Mucosa of rectum (tissue), 2 donors: ENCODE data around the gene UGT1A5.

Source experiments
- H3K27ac ChIP-seq, 2 donors: one replicate each; pipeline ENCODE4 v1.7.0; 2013; ENCODE audit warnings: inconsistent platforms in 2 of 2, low read depth in 2 of 2, low read length in 2 of 2
- H3K27me3 ChIP-seq, 2 donors: one replicate each; pipeline ENCODE4 v1.7.0; 2013; ENCODE audit warnings: low read length in 2 of 2; ENCODE audit not compliant: control insufficient read depth in 2 of 2, insufficient read depth in 2 of 2
- H3K36me3 ChIP-seq, 2 donors: one replicate each; pipeline ENCODE4 v1.7.0; 2013; ENCODE audit warnings: low read length in 2 of 2; ENCODE audit not compliant: control insufficient read depth in 2 of 2, insufficient read depth in 2 of 2
- H3K4me1 ChIP-seq, 2 donors: one replicate each; pipeline ENCODE4 v1.7.0; 2013; ENCODE audit warnings: low read length in 2 of 2, mild to moderate bottlenecking in 1 of 2; ENCODE audit not compliant: control insufficient read depth in 2 of 2, insufficient read depth in 2 of 2
- H3K4me3 ChIP-seq, 2 donors: one replicate each; pipeline ENCODE4 v1.7.0; 2013; ENCODE audit warnings: low read length in 2 of 2
- H3K9ac ChIP-seq, 2 donors: one replicate each; pipeline ENCODE4 v1.7.0; 2013; ENCODE audit warnings: low read length in 2 of 2, low read depth in 1 of 2, mild to moderate bottlenecking in 1 of 2
- H3K9me3 ChIP-seq, 2 donors: one replicate each; pipeline ENCODE4 v1.7.0; 2013; ENCODE audit warnings: low read length in 2 of 2; ENCODE audit not compliant: control insufficient read depth in 2 of 2
- donor health status: healthy.
- donor health status: Normal muscosa, but diverticular disease.

Gene UGT1A5

GRCh38 chr2:233815861-233816260, 103.2 kb downstream of the UGT1A5 start:
- H3K4me3 ChIP-seq, result no peak overlapping the region
- H3K4me1 ChIP-seq, result no peaks in the 10 kb centered on the region
- H3K27ac ChIP-seq, result no peak overlapping the region
- no peaks in the 10 kb centered on the region for H3K9me3 ChIP-seq
- H3K27me3 ChIP-seq, result peaks cover 0 to 2% of the 10 kb centered on the region in 2 donors
- H3K36me3 ChIP-seq, result no peaks in the 10 kb centered on the region
- H3K9ac ChIP-seq, result no peak overlapping the region

GRCh38 chr2:233816334-233816733, 103.6 kb downstream of the UGT1A5 start:
- Histone ChIP-seq H3K4me3 (no peak overlapping the region), H3K9me3 (no peaks in the 10 kb centered on the region), H3K36me3 (no peaks in the 10 kb centered on the region), H3K9ac (no peak overlapping the region), H3K27me3 (peaks cover 0 to 2% of the 10 kb centered on the region in 2 donors), H3K27ac (no peak overlapping the region), H3K4me1 (no peaks in the 10 kb centered on the region)

DNA sequence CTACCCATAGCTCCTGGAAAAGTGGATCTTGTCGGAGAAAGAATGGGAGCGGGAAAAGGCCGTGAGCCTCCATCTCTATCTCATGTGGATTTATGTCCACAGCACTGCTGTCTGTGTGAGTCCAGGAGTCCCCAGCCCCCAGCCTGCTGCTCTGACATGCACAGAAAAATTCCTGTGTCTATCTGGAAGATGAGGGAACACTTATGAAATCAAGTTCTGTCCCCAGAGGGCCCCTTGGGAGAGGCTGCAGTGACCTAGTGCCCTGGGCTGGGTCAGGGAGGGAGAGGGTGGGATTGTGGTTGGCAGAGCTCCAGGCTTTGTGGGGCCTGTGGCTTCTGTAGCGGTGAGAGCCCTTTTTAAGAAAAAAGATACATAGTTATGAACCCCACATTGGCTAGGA, 104.1 kb downstream of the UGT1A5 start:
- Histone ChIP-seq H3K9me3 (no peaks in the 10 kb centered on the region), H3K27ac (no peak overlapping the region), H3K27me3 (peaks cover 0 to under 1% of the 10 kb centered on the region in 2 donors), H3K9ac (no peak overlapping the region), H3K36me3 (no peaks in the 10 kb centered on the region), H3K4me1 (no peaks in the 10 kb centered on the region), H3K4me3 (no peak overlapping the region)

- Histone ChIP-seq H3K4me3 (no peak overlapping the region), H3K27me3 (no peaks in the 10 kb centered on the region), H3K27ac (no peak overlapping the region), H3K9me3 (no peaks in the 10 kb centered on the region), H3K9ac (no peak overlapping the region), H3K36me3 (no peaks in the 10 kb centered on the region), H3K4me1 (no peaks in the 10 kb centered on the region)
Measured at GRCh38 chr2:233817361-233817911, 104.7 kb downstream of the UGT1A5 start.

DNA sequence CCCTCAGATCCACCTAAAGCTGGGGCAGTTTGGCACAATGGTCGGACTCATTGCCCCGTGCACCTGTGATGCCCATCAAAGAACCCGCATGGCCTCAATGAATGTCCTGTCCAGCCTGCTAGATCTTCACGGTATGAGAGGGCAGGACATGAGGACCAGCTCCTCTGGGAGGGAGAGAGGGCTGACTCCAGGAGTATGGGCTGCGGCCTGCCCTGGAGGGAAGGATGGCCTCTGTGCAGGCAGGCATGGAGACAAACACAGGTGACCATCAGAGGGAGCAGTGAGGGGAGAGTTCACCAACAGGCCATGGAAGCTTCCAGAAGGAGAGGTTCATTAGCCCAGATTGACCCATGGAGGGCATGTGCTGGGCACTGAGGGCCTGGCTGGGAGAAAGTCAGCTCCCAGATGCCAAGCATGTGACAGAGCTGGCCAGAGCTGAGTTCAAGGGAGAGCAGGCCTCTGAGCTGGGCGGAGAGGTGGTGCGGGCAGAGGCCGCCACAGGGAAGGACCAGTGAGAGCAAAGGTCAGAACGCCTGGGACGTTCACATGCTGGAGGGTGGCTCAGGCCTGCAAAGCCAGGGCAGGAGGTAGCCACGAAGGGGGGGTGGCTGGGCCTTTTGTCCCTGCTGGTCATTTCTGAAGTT, 105.4 kb downstream of the UGT1A5 start:
- no peak overlapping the region for H3K4me3 ChIP-seq
- no peak overlapping the region for H3K27ac ChIP-seq
- H3K36me3 ChIP-seq, result no peaks in the 10 kb centered on the region
- no peaks in the 10 kb centered on the region for H3K9me3 ChIP-seq
- no peaks in the 10 kb centered on the region for H3K27me3 ChIP-seq
- no peak overlapping the region for H3K9ac ChIP-seq
- H3K4me1 ChIP-seq, result no peaks in the 10 kb centered on the region

DNA sequence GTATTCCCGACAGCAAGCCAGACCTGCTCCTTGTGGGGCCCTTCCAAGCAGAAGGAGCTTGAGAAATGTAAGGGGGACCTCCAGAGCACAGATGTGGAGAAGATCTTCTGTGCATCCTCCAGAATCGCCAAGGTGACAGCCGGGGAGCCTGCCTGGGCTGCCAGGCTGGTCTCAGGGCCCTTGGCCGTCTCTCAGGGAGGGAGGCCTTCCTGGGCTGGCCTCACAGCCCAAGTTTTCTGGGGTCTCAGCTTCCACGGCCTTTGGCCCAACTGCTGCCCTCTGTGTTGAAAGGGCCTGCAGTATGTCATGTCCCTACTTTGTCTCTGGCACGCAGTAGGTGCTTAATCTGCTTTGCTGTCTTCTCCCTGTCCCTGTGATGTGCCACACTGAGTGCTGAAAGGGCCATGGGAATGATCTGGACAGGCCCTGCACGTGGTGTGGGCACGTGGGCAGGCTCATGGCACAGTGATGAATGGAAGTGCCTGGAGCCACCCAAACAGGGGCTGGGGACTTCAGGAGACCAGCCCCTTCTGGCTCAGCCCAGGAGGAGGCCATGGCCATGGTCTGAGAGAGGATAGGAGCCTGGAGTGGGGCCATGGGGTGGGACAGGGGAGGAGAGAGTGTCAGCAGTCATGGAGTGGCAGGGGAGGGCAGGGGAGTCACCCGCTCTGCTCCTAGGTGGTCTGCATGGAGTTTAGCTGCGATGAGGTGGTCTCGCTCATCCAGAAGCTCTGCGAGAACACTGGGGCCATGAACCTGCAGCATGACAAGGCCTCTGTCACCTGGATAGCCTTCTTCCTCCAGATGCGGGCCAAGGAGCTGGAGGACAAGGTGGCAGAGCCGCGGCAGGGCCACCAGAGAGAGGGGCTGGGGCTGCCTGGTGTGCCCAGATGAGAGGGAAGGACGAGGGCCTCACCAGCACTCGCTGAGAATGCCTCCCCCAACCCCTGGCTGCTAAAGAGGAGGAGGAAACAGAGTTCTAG, 106.2 kb downstream of the UGT1A5 start:
- Histone ChIP-seq H3K4me3 (no peak overlapping the region), H3K9ac (no peak overlapping the region), H3K27ac (no peak overlapping the region), H3K36me3 (no peaks in the 10 kb centered on the region), H3K27me3 (no peaks in the 10 kb centered on the region), H3K4me1 (no peaks in the 10 kb centered on the region), H3K9me3 (no peaks in the 10 kb centered on the region)

GRCh38 chr2:233819884-233820773, 107.4 kb downstream of the UGT1A5 start:
- Histone ChIP-seq H3K27ac (no peak overlapping the region), H3K4me1 (no peaks in the 10 kb centered on the region), H3K9me3 (no peaks in the 10 kb centered on the region), H3K36me3 (no peaks in the 10 kb centered on the region), H3K27me3 (no peaks in the 10 kb centered on the region), H3K4me3 (no peak overlapping the region), H3K9ac (no peak overlapping the region)

DNA sequence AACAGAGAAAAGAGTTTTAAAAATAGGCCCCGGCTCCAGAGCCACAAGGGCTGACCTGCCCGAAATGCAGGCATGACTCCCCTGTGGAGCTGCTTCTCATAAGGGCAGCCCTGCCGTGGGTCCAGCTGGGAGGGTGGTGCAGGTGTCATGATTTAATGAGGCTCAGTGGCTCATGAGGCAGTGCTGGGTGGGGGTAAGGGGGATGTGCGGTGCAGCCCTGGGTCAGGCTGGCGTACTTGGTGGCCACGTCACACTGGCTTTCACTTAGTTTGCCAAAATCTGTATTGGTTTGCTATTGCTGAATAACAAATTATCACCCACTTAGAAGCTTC, 108.0 kb downstream of the UGT1A5 start:
- no peak overlapping the region for H3K4me3 ChIP-seq
- no peaks in the 10 kb centered on the region for H3K4me1 ChIP-seq
- H3K27me3 ChIP-seq, result no peaks in the 10 kb centered on the region
- no peaks in the 10 kb centered on the region for H3K9me3 ChIP-seq
- no peak overlapping the region for H3K9ac ChIP-seq
- no peaks in the 10 kb centered on the region for H3K36me3 ChIP-seq
- no peak overlapping the region for H3K27ac ChIP-seq

- Histone ChIP-seq H3K27me3 (no peaks in the 10 kb centered on the region), H3K4me1 (no peaks in the 10 kb centered on the region), H3K9ac (no peak overlapping the region), H3K36me3 (no peaks in the 10 kb centered on the region), H3K4me3 (no peak overlapping the region), H3K9me3 (no peaks in the 10 kb centered on the region), H3K27ac (no peak overlapping the region)
Measured at GRCh38 chr2:233821196-233821595, 108.5 kb downstream of the UGT1A5 start.
